ENCODE measurements around the gene PLXNA1. TPM values are rescaled to one million over a fixed set of nuclear protein-coding genes. Genes with fewer than 3 reads are reported as not detected.

Gene PLXNA1
- total RNA-seq, 1 donor from 2014 or later, result 98.2 TPM

DNA sequence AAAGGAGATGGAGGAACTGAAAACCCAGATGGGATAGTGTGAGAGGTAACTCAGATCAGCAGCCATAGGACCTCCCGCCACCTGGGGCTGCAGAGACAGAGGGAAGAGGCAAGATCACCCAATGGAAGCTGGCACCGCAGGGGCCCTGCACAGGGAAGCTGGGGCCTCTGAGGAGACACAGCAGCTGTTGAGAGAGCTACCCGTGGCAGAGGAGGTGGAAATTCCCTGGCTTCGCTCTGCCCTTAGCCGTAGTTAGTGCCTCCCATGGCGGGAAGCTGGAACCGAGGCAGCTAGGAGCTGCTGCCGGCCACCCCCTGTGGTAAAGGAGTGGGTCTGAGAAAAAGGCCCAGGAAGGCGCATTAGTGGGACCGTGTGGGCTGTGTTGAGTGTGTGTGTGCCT, 18.0 kb upstream of the PLXNA1 start:
- Mint-ChIP-seq H3K36me3 (ENCODE audit: low read depth) (peaks cover 3% of the 10 kb centered on the region), H3K4me1 (ENCODE audit: low read depth) (peaks cover 23% of the 10 kb centered on the region), H3K27ac (ENCODE audit: unreplicated experiment) (no peak overlapping the region), H3K9me3 (ENCODE audit: low read depth) (no peaks in the 10 kb centered on the region), H3K4me3 (ENCODE audit: unreplicated experiment) (no peak overlapping the region), H3K27me3 (ENCODE audit: low read depth) (no peaks in the 10 kb centered on the region)
- DNase-seq (ENCODE audit: low spot score), result peak; percentile 61
- TF ChIP-seq, protein P1, sequence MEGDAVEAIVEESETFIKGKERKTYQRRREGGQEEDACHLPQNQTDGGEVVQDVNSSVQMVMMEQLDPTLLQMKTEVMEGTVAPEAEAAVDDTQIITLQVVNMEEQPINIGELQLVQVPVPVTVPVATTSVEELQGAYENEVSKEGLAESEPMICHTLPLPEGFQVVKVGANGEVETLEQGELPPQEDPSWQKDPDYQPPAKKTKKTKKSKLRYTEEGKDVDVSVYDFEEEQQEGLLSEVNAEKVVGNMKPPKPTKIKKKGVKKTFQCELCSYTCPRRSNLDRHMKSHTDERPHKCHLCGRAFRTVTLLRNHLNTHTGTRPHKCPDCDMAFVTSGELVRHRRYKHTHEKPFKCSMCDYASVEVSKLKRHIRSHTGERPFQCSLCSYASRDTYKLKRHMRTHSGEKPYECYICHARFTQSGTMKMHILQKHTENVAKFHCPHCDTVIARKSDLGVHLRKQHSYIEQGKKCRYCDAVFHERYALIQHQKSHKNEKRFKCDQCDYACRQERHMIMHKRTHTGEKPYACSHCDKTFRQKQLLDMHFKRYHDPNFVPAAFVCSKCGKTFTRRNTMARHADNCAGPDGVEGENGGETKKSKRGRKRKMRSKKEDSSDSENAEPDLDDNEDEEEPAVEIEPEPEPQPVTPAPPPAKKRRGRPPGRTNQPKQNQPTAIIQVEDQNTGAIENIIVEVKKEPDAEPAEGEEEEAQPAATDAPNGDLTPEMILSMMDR (IDR thresholded peaks at IDR 0.05), result no peak

DNA sequence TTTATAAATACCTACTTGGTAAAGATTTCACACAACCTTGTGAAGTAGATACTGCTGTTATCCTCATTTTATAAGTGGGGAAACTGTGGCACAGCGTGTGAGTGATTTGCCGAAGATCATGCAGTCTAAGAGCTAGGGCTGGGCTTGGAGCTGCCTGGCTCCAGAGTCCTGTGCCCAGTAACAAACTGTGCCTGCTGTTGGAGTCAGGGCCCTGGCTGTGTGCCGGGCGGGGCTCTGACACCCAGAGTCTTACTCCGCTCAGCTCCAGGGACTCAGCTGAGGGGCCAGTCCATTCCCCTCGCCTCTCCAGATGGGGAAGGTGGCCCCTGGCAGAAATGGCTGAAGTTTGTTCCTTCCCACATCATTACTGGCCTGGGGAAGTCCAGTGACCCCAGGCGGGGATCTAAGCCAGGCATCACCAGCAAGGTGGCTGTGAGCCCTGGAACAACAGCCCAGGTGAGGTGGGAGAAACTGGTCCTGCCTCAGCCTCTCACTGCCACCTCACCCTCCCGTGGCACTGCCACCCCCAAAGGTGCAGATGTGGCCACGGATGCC, 17.3 kb upstream of the PLXNA1 start:
- peaks cover 2% of the 10 kb centered on the region for H3K36me3 Mint-ChIP-seq (ENCODE audit: low read depth)
- no peaks in the 10 kb centered on the region for H3K27me3 Mint-ChIP-seq (ENCODE audit: low read depth)
- H3K4me1 Mint-ChIP-seq (ENCODE audit: low read depth), result peaks cover 23% of the 10 kb centered on the region

DNA sequence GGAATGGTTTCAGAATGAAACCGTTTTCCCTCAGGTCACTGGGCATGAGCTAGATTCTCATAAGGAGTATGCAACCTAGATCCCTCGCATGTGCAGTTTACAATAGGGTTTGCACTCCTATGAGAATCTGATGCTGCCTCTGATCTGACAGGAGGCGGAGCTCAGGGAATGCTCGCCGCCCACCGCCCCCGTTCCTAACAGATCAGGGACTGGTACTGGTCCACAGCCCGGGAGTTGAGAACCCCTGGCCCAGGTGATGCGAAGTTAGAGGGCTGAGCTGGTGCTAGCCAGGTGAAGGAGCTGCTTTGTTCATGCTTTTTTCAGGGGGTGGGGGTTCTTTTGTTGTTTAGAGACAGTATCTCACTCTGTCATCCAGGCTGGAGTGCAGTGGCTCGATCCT, 15.5 kb upstream of the PLXNA1 start:
- no peaks in the 10 kb centered on the region for H3K27me3 Mint-ChIP-seq (ENCODE audit: low read depth)
- H3K36me3 Mint-ChIP-seq (ENCODE audit: low read depth), result peaks cover 2% of the 10 kb centered on the region
- no peak overlapping the region for H3K27ac Mint-ChIP-seq (ENCODE audit: unreplicated experiment)
- H3K4me1 Mint-ChIP-seq (ENCODE audit: low read depth), result peaks cover 17% of the 10 kb centered on the region
- no peak for DNase-seq (ENCODE audit: low spot score)
- no peaks in the 10 kb centered on the region for H3K9me3 Mint-ChIP-seq (ENCODE audit: low read depth)
- TF ChIP-seq, protein P1 (IDR thresholded peaks at IDR 0.05), result no peak
- no peak overlapping the region for H3K4me3 Mint-ChIP-seq (ENCODE audit: unreplicated experiment)

More for the DNA sequence above, 17.3 kb upstream of the PLXNA1 start:
- Mint-ChIP-seq H3K27ac (ENCODE audit: unreplicated experiment) (no peak overlapping the region), H3K4me3 (ENCODE audit: unreplicated experiment) (no peak overlapping the region), H3K9me3 (ENCODE audit: low read depth) (no peaks in the 10 kb centered on the region)
- TF ChIP-seq, protein P1 (IDR thresholded peaks at IDR 0.05), result no peak
- DNase-seq (ENCODE audit: low spot score), result peak; percentile 68

DNA sequence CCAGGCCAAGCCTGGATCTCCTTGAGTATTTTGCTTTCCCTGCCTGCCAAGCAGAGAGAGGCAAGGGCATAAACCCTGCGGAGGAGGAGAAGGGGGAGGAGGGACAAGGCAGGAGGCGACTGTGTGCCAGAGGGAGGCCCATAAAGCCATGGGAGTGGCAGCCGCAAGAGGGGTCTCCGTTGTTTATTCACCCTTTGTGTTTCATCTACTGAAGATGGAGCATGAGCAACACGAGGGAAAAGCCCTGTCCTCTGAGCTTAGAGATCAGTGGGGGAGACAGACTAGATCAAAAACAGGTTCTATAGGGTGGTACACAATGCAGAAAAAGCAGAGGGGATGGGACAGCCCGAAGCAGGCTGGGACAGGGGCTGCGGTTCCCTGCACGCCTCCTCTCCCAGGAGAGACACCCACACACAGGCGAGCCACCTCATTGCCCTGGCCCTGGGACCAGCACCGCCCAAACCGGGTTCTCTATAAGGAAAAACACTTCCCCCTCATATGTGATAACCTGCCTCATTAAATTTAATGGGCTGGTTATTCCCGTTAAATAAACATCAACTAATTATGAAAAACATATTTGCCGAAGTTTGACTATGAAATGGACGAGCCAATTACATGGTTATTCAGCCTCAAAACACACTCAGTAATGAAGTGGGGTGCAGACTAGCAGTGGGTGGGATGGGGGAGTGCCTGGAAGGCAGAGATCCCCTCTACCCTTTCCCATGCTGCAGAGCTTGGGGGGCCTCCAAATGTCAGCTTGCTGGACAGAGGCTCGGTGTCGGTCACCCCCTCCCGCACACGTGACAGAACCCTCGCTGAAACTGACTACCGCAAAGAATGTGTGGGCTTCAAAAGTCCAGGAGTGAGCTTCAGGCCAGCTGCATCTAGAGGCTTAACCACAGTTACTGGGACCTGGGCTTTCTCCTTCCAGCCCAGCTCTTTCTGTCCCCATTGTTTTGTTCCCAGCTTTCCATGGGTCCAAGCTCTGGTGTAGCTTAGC, 14.2 kb upstream of the PLXNA1 start:
- H3K27me3 Mint-ChIP-seq (ENCODE audit: low read depth), result no peaks in the 10 kb centered on the region
- H3K9me3 Mint-ChIP-seq (ENCODE audit: low read depth), result no peaks in the 10 kb centered on the region
- no peak for DNase-seq (ENCODE audit: low spot score)
- no peaks in the 10 kb centered on the region for H3K36me3 Mint-ChIP-seq (ENCODE audit: low read depth)
- peaks cover 17% of the 10 kb centered on the region for H3K4me1 Mint-ChIP-seq (ENCODE audit: low read depth)
- peak overlapping the region; percentile 68 for H3K27ac Mint-ChIP-seq (ENCODE audit: unreplicated experiment)
- TF ChIP-seq, protein P1 (IDR thresholded peaks at IDR 0.05), result no peak
- no peak overlapping the region for H3K4me3 Mint-ChIP-seq (ENCODE audit: unreplicated experiment)

- TF ChIP-seq, protein P1 (IDR thresholded peaks at IDR 0.05), result no peak
- Mint-ChIP-seq H3K4me1 (ENCODE audit: low read depth) (peaks cover 17% of the 10 kb centered on the region), H3K36me3 (ENCODE audit: low read depth) (peaks cover under 1% of the 10 kb centered on the region), H3K4me3 (ENCODE audit: unreplicated experiment) (peak overlapping the region; percentile 35), H3K27ac (ENCODE audit: unreplicated experiment) (peak overlapping the region; percentile 68), H3K9me3 (ENCODE audit: low read depth) (peaks cover 7% of the 10 kb centered on the region), H3K27me3 (ENCODE audit: low read depth) (no peaks in the 10 kb centered on the region)
- no peak for DNase-seq (ENCODE audit: low spot score)
Observed at GRCh38 chr3:126969586-126969985, 13.3 kb upstream of the PLXNA1 start.
